Measurements from ENCODE around the gene CYP4V2.

- TF ChIP-seq E2F4 (CRISPR knock-in tag; IDR thresholded peaks at IDR 0.05; ENCODE audit: borderline replicate concordance, low read depth) (no peak), ATF3 (CRISPR knock-in tag; conservative IDR thresholded peaks at IDR 0.05) (no peak), JUN (CRISPR knock-in tag; IDR thresholded peaks at IDR 0.05) (no peak), CTCF (IDR thresholded peaks at IDR 0.05) (no peak), FOXJ3 (CRISPR knock-in tag; IDR thresholded peaks at IDR 0.05; ENCODE audit: borderline replicate concordance) (no peak), ATF6 (CRISPR knock-in tag; IDR thresholded peaks at IDR 0.05) (no peak), RELA (CRISPR knock-in tag; IDR thresholded peaks at IDR 0.05; ENCODE audit: borderline replicate concordance) (no peak), ATF1 (CRISPR knock-in tag; IDR thresholded peaks at IDR 0.05) (no peak)
- TF ChIP-seq, protein P1, sequence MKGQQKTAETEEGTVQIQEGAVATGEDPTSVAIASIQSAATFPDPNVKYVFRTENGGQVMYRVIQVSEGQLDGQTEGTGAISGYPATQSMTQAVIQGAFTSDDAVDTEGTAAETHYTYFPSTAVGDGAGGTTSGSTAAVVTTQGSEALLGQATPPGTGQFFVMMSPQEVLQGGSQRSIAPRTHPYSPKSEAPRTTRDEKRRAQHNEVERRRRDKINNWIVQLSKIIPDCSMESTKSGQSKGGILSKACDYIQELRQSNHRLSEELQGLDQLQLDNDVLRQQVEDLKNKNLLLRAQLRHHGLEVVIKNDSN (CRISPR knock-in tag; IDR thresholded peaks at IDR 0.05), result no peak
- TF ChIP-seq, protein P2, sequence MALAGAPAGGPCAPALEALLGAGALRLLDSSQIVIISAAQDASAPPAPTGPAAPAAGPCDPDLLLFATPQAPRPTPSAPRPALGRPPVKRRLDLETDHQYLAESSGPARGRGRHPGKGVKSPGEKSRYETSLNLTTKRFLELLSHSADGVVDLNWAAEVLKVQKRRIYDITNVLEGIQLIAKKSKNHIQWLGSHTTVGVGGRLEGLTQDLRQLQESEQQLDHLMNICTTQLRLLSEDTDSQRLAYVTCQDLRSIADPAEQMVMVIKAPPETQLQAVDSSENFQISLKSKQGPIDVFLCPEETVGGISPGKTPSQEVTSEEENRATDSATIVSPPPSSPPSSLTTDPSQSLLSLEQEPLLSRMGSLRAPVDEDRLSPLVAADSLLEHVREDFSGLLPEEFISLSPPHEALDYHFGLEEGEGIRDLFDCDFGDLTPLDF (CRISPR knock-in tag; IDR thresholded peaks at IDR 0.05), result no peak
Measured at GRCh38 chr4:186166852-186167512, 24.4 kb upstream of the CYP4V2 start.
